Uterus (tissue), 4 donors: Measurements from ENCODE around the gene RSKR. TPM values are rescaled to one million over a fixed set of nuclear protein-coding genes. Genes with fewer than 3 reads are reported as not detected.

ENCODE experiments used
- DNase-seq, 2 donors: peaks; one replicate each; pipeline ENCODE4 v3.0.0-alpha.2; 2019 to 2020
- H3K27ac ChIP-seq, 2 donors: fragments of 200-600 bp; sonication (generic); 1 replicate in 1 of 2; 2 replicates in 1 of 2; pipeline ENCODE4 v1.5.1; 2016 to 2018
- H3K27me3 ChIP-seq, 2 donors: fragments of 200-600 bp; sonication (generic); one replicate each; pipeline ENCODE4 v1.5.1; 2018 to 2019; ENCODE audit warnings: control low read depth in 1 of 2
- H3K36me3 ChIP-seq, 2 donors: fragments of 200-600 bp; sonication (generic); one replicate each; pipeline ENCODE4 v1.5.1; 2019; ENCODE audit warnings: control low read depth in 1 of 2
- H3K4me1 ChIP-seq, 2 donors: fragments of 200-600 bp; sonication (generic); one replicate each; pipeline ENCODE4 v1.5.1; 2018 to 2019; ENCODE audit warnings: control low read depth in 1 of 2
- H3K4me3 ChIP-seq, 2 donors: fragments of 200-600 bp; sonication (generic); 1 replicate in 1 of 2; 2 replicates in 1 of 2; pipeline ENCODE4 v1.5.1; 2018 to 2019; ENCODE audit warnings: mild to moderate bottlenecking in 1 of 2
- H3K9me3 ChIP-seq, 2 donors: fragments of 200-600 bp; sonication (generic); one replicate each; pipeline ENCODE4 v1.5.1; 2019; ENCODE audit warnings: control low read depth in 1 of 2
- CTCF ChIP-seq, 4 experiments: fragments of 200-600 bp in 2 of 4; fragments of 450-650 bp in 2 of 4; sonication (generic) in 2 of 4; IDR thresholded peaks; one replicate each; pipeline ENCODE4 v1.5.1; 2016 to 2019; ENCODE audit warnings: antibody characterized with exemption in 4 of 4, mild to moderate bottlenecking in 2 of 4, moderate library complexity in 1 of 4
- POLR2A ChIP-seq, 2 donors: fragments of 450-650 bp; IDR thresholded peaks; one replicate each; pipeline ENCODE4 v1.6.1; 2016; ENCODE audit warnings: antibody characterized with exemption in 2 of 2, mild to moderate bottlenecking in 1 of 2, moderate library complexity in 1 of 2
- intact Hi-C: fragments of 100-400 bp; cut with DNase I; formaldehyde crosslinking; loops from one replicate; pipeline ENCODE4 v1.15.1; 2023; ENCODE audit warnings: low total_unique reads
- total RNA-seq, 4 donors: library from RNA; depleted of rRNA in 3 of 4; stranded (reverse); fragments of >200 nt in 3 of 4; gene quantifications; one replicate each; pipeline versions ENCODE4 v1.1.0 to v1.2.4, GENCODE V29; 2014 to 2023
- donor health status: DM: yes; HTN: yes; CAD: no.

RSKR gene
- total RNA-seq, 4 donors from 2014 or later = 5.9 to 19.6 (median 11.3) TPM; not detected in 1

DNA sequence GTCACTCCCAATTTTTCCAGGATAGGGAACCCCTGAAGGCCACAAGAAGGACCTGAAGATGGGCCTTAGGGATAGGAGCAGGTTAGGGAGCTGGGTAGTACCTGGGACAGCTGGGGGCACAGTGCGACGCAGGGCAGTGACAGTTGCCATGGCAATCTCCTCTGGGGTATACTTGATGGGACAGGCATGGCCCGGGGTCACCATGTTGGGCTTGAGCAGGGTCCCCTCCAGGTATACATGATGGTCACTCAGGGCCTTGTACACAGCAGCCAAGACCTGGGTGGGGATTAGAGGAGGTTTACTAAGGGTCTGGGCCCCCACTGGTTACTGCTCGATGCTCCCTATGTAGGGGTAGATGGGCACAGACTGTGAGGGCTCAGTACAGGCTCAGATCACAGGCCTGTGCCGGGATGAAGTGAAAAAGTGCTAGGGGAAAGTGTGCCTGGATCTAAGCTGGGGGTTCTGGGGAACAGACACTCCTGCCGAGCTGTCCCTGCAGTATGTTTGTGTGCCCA, 40.0 kb downstream of the RSKR start:
- TF ChIP-seq CTCF (IDR thresholded peaks at IDR 0.05) = no peak
- no peak for TF ChIP-seq POLR2A (IDR thresholded peaks at IDR 0.05)
- intact Hi-C loops = no loop called here
- H3K4me3 ChIP-seq = no peak overlapping the region
- H3K9me3 ChIP-seq = no peaks in the 10 kb centered on the region
- H3K36me3 ChIP-seq = no peaks in the 10 kb centered on the region
- H3K27me3 ChIP-seq = no peaks in the 10 kb centered on the region
- H3K27ac ChIP-seq = no peak overlapping the region
- DNase-seq = no peak
- H3K4me1 ChIP-seq = peaks cover 4 to 10% of the 10 kb centered on the region in 2 donors

DNA sequence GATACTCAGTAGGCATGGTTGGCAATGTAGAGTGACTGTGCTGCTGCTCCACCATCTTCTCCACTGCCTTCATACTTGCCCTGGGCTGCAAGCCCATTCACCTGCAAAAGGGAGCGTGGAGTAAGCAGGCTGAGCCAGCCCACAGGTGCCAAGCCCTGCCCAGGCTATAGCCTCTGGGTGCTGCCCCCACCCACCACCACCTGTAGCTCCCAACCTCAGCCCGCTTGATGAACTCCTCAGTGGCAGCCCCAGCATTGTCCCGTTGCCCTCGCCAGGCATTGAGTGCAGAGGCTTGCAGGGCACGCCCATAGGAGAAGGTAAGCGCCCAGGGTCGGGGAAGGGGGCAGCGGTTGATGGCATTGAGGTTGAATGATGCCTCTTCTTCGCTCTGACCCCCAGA, 40.5 kb downstream of the RSKR start:
- no peak for TF ChIP-seq POLR2A (IDR thresholded peaks at IDR 0.05)
- TF ChIP-seq CTCF (IDR thresholded peaks at IDR 0.05) = no peak
- H3K4me1 ChIP-seq = peaks cover 4 to 10% of the 10 kb centered on the region in 2 donors
- H3K27ac ChIP-seq = no peak overlapping the region
- H3K4me3 ChIP-seq = no peak overlapping the region
- no peaks in the 10 kb centered on the region for H3K9me3 ChIP-seq
- DNase-seq = no peak
- intact Hi-C loops = no loop called here
- H3K27me3 ChIP-seq = no peaks in the 10 kb centered on the region
- no peaks in the 10 kb centered on the region for H3K36me3 ChIP-seq

DNA sequence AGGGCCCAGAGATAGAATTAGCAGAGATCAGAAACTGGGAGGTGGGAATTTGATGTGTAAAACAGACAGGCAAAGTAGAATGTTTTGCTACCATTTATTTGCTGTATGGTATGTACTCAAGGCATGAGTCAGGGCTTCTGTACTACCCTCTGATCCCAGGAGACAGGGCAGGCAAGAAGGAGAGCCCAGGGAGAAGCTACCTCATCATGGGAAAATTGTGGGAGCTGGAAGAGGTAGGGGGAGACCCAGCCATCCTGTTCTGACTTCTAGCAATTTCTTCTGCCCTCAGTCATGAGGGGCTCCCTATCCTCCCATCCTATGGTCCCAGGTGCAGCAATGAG, 41.0 kb downstream of the RSKR start:
- intact Hi-C loops = no loop called here
- Histone ChIP-seq H3K27me3 (no peaks in the 10 kb centered on the region), H3K9me3 (no peaks in the 10 kb centered on the region), H3K4me3 (no peak overlapping the region), H3K27ac (no peak overlapping the region), H3K4me1 (peaks cover 4 to 10% of the 10 kb centered on the region in 2 donors), H3K36me3 (no peaks in the 10 kb centered on the region)
- TF ChIP-seq POLR2A (IDR thresholded peaks at IDR 0.05) (no peak), CTCF (IDR thresholded peaks at IDR 0.05) (no peak)
- no peak for DNase-seq

GRCh38 chr17:28572259-28573039, 41.5 kb downstream of the RSKR start:
- TF ChIP-seq CTCF (IDR thresholded peaks at IDR 0.05) (no peak), POLR2A (IDR thresholded peaks at IDR 0.05) (no peak)
- H3K27ac ChIP-seq = peak overlapping the region; percentile 76 to 88
- H3K36me3 ChIP-seq = no peaks in the 10 kb centered on the region
- peak overlapping the region in 1 of 2 donors; percentile 81 for H3K4me3 ChIP-seq
- no peak for DNase-seq
- no peaks in the 10 kb centered on the region for H3K9me3 ChIP-seq
- H3K4me1 ChIP-seq = peaks cover 4 to 10% of the 10 kb centered on the region in 2 donors
- intact Hi-C loops = no loop called here
- no peaks in the 10 kb centered on the region for H3K27me3 ChIP-seq

DNA sequence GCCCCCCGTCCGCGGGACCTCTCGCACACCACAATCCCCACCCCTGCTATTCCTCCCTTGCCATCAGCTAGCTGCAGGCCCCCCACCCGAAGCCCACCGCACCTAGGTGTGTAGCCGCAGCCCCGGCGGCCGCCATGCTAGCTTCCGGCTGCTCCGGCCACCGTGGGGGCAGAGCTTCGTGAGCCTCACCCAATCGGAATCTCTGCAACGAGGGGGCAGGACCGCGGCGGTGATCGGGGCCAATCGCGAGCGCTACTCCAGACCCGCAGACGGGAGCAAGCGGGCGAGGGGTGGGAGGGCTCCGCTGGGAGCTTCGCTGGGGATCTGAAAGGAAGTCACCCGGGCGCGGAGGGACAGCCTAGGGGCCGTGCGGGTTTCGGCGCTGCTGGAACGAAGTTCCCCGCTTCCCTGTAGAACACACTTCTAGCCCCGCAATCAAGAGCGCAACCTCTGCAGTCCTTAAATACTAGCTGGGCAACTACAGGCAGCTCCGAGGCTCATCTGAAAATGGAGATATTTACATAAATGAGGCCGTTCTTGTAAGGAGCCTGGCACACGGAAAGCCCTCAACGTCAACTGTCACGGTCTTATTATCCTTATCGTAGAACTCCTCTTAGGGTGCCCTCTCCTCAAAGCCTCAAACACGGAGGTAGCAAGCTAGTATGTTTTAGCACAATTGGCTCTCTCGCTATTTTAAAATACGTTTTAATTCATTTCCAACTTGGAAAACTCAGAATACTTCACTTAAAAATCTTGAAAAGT, 42.4 kb downstream of the RSKR start, which contains the start of gene PIGS:
Gene PIGS, minus strand, starts transcription at position 164 of the 762 bp plus-strand sequence. Its CDS starts 28 bp downstream, at position 136.
- Histone ChIP-seq H3K4me3 (peak within 1 kb of the TSS; percentile 81 to 83), H3K27me3 (no peaks in the 10 kb centered on the region), H3K36me3 (no peaks in the 10 kb centered on the region), H3K27ac (peak within 1 kb of the TSS; percentile 76 to 88), H3K9me3 (no peaks in the 10 kb centered on the region), H3K4me1 (peaks cover 4 to 6% of the 10 kb centered on the region in 2 donors)
- TF ChIP-seq CTCF (IDR thresholded peaks at IDR 0.05) (no peak), POLR2A (IDR thresholded peaks at IDR 0.05) (peak; percentile 71 to 80)
- intact Hi-C loops = no loop called here
- DNase-seq = peak; percentile 91
